ENCODE results near the gene GCNT1. TPM values are rescaled to one million over a fixed set of nuclear protein-coding genes. Genes with fewer than 3 reads are reported as not detected.

Gene GCNT1
- total and polyA plus RNA-seq, 2 of the 4 experiments (the other 2 are of a cell fraction) = 12.5 to 46.6 TPM

DNA sequence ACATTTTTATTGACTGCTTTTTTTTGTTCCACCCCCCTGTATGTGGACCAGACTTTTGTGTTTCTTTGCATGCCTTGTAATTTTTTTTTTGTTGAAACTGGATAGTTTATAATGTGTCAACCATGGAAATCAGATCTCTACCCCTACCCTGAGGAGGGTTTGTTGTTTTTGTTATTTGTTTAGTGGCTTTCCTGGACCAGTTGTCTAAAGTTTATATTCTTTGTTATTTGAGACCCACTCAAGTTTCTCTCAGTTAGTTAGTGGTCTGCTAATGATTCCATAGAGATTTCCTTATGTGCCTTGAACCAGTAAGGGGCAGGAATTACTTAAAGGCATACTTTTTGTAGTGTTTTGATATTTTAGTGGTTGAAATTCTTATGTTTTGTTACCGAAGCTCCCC is 41.1 kb downstream of the GCNT1 start:
- ChIA-PET POLR2A (ENCODE audit: unreplicated experiment) (no interaction called here), CTCF (no interaction called here)
- no peak overlapping the region for H2AFZ ChIP-seq (replicated peaks; ENCODE audit: low read length, poor library complexity)
- intact Hi-C loops (cut with micrococcal nuclease) (no loop called here), dilution Hi-C loops (cut with HindIII; ENCODE audit: low sequenced_read_pairs, unreplicated experiment) (no loop called here), in situ Hi-C loops (cut with MboI; ENCODE audit: low sequenced_read_pairs) (no loop called here)
- H3K9ac ChIP-seq (ENCODE audit: low read depth, low read length) = no peak overlapping the region
- H3K18ac ChIP-seq (ENCODE audit: low read depth, low read length) = no peak overlapping the region
- no peak overlapping the region for H4K8ac ChIP-seq (ENCODE audit: low read depth in 2 of 2, low read length in 2 of 2)
- H3K9me1 ChIP-seq (ENCODE audit: insufficient read depth, low read length) = no peaks in the 10 kb centered on the region
- no peak overlapping the region for H3K4me2 ChIP-seq (ENCODE audit: low read depth, low read length)
- no CpG with 5 or more reads among the region's 1 CpG for WGBS, 2 experiments (ENCODE audit: extremely low coverage in 2 of 2, insufficient read length in 1 of 2)
- no peaks in the 10 kb centered on the region for H3K9me3 ChIP-seq (ENCODE audit: control insufficient read depth, insufficient read depth, low read length)
- no peak overlapping the region for H3K23ac ChIP-seq (ENCODE audit: low read depth, low read length)
- no peak overlapping the region for H2AK5ac ChIP-seq (ENCODE audit: low read depth, low read length)
- H3K27me3 ChIP-seq (ENCODE audit: control insufficient read depth, insufficient read depth, low read length) = no peaks in the 10 kb centered on the region
- H2AK9ac ChIP-seq (replicated peaks; ENCODE audit: low read depth, low read length, poor library complexity) = no peak overlapping the region
- H3K79me1 ChIP-seq (ENCODE audit: low read depth in 1 of 2, low read length in 2 of 2) = no peaks in the 10 kb centered on the region
- DNase-seq (no peak), ATAC-seq (ENCODE audit: low read depth) (no peak)
- H3K14ac ChIP-seq (replicated peaks; ENCODE audit: low read depth, low read length) = no peak overlapping the region
- H2BK120ac ChIP-seq (ENCODE audit: low read depth, low read length) = no peak overlapping the region
- H2BK20ac ChIP-seq (ENCODE audit: low read depth, low read length) = no peak overlapping the region
- no peak overlapping the region for H3K27ac ChIP-seq (ENCODE audit: insufficient read depth, low read length)
- peaks cover 4% of the 10 kb centered on the region; the same call in 1 of the 2 replicates for H3K36me3 ChIP-seq (ENCODE audit: control insufficient read depth, insufficient read depth, low read length)
- H2BK15ac ChIP-seq (ENCODE audit: low read depth, low read length) = no peak overlapping the region
- no peak overlapping the region for H4K5ac ChIP-seq (ENCODE audit: low read depth, low read length)
- H3K56ac ChIP-seq (ENCODE audit: extremely low read depth, insufficient read depth, low read length) = no peak overlapping the region
- H3K4me1 ChIP-seq (ENCODE audit: control insufficient read depth, insufficient read depth, low read length) = no peaks in the 10 kb centered on the region
- H4K91ac ChIP-seq (ENCODE audit: insufficient read depth, low read depth, low read length) = no peak overlapping the region
- H4K20me1 ChIP-seq (ENCODE audit: insufficient read depth, low read length) = no peaks in the 10 kb centered on the region
- no peak overlapping the region for H2BK5ac ChIP-seq (ENCODE audit: low read depth, low read length, poor library complexity, severe bottlenecking)
- no peak overlapping the region for H3K4ac ChIP-seq (ENCODE audit: low read depth, low read length)
- no peak overlapping the region for H3K4me3 ChIP-seq (ENCODE audit: insufficient read depth, low read depth, low read length)
- no peak for TF ChIP-seq USF2 (IDR thresholded peaks at IDR 0.05; ENCODE audit: low read depth, low read length)
- TF ChIP-seq SMC3 (IDR thresholded peaks at IDR 0.05; ENCODE audit: low read depth, low read length) = no peak
- no peak for TF ChIP-seq CTCF (conservative IDR thresholded peaks at IDR 0.05; ENCODE audit: low read depth, low read length)
- no peak for TF ChIP-seq FOS (IDR thresholded peaks at IDR 0.05; ENCODE audit: low read depth, low read length)
- no peak for TF ChIP-seq RAD21 (IDR thresholded peaks at IDR 0.05; ENCODE audit: low read length)
- TF ChIP-seq NFE2L2 (IDR thresholded peaks at IDR 0.05; ENCODE audit: low read depth, low read length) = no peak
- TF ChIP-seq RFX5 (IDR thresholded peaks at IDR 0.05; ENCODE audit: low read depth, low read length) = no peak
- no peak for TF ChIP-seq CHD1 (IDR thresholded peaks at IDR 0.05; ENCODE audit: low read depth, low read length)
- TF ChIP-seq BHLHE40 (IDR thresholded peaks at IDR 0.05; ENCODE audit: low read depth, low read length) = no peak
- no TSS peak for BruUV-seq (replicated peaks)
